NAMALWA (cell line): ENCODE measurements around the gene TRABD2A.
"Not testable (repeated sequence)": the region's sequence is repeated elsewhere in the genome, so short reads cannot be mapped to it uniquely, and the experiment has no call there.

Experiments
- DNase-seq: peaks from one replicate; pipeline ENCODE4 v3.0.0-alpha.2; 2015; ENCODE audit warnings: low spot score

TRABD2A gene

GRCh38 chr2:84879584-84880394 lies 1.1 kb downstream of the TRABD2A start:
- DNase-seq: peak; percentile 24

GRCh38 chr2:84878896-84879583 lies 1.8 kb downstream of the TRABD2A start:
- DNase-seq: no peak

- DNase-seq: no peak
Observed at GRCh38 chr2:84878459-84878858, 2.4 kb downstream of the TRABD2A start.

GRCh38 chr2:84876369-84876768 lies 4.5 kb downstream of the TRABD2A start:
- DNase-seq: no peak

GRCh38 chr2:84875619-84876018 lies 5.3 kb downstream of the TRABD2A start:
- not testable (repeated sequence) for DNase-seq

- DNase-seq: no peak
Observed at GRCh38 chr2:84875213-84875560, 5.7 kb downstream of the TRABD2A start.

- DNase-seq: no peak
Observed at GRCh38 chr2:84874381-84875212, 6.3 kb downstream of the TRABD2A start.

GRCh38 chr2:84873350-84873749 lies 7.5 kb downstream of the TRABD2A start:
- no peak for DNase-seq

GRCh38 chr2:84872691-84873090 lies 8.2 kb downstream of the TRABD2A start:
- DNase-seq: not testable (repeated sequence)

- peak; percentile 46 for DNase-seq
Observed at GRCh38 chr2:84870306-84870705, 10.6 kb downstream of the TRABD2A start.

GRCh38 chr2:84868327-84868726 lies 12.6 kb downstream of the TRABD2A start:
- not testable (repeated sequence) for DNase-seq

GRCh38 chr2:84866122-84866521 lies 14.8 kb downstream of the TRABD2A start:
- no peak for DNase-seq

GRCh38 chr2:84865181-84865783 lies 15.6 kb downstream of the TRABD2A start:
- DNase-seq: peak; percentile 51

GRCh38 chr2:84862006-84862405 lies 18.9 kb downstream of the TRABD2A start:
- DNase-seq: no peak

- DNase-seq: no peak
Observed at GRCh38 chr2:84861539-84861938, 19.3 kb downstream of the TRABD2A start.

- no peak for DNase-seq
Observed at GRCh38 chr2:84858937-84859336, 21.9 kb downstream of the TRABD2A start.

- DNase-seq: no peak
Observed at GRCh38 chr2:84858123-84858522, 22.8 kb downstream of the TRABD2A start.

- no peak for DNase-seq
Observed at GRCh38 chr2:84857566-84857965, 23.3 kb downstream of the TRABD2A start.

- peak; percentile 37 for DNase-seq
Observed at GRCh38 chr2:84856787-84857186, 24.1 kb downstream of the TRABD2A start.

GRCh38 chr2:84855731-84856130 lies 25.2 kb downstream of the TRABD2A start:
- no peak for DNase-seq

- DNase-seq: no peak
Observed at GRCh38 chr2:84854850-84855249, 26.0 kb downstream of the TRABD2A start.

- no peak for DNase-seq
Observed at GRCh38 chr2:84851876-84852275, 29.0 kb downstream of the TRABD2A start.
